Lower leg skin (tissue), 3 donors: ENCODE measurements around the gene DNAJA2.

Experiments used
- POLR2A ChIP-seq, 2 donors: fragments of 450-650 bp; IDR thresholded peaks; one replicate each; pipeline ENCODE4 v1.6.1; 2016 to 2017; ENCODE audit warnings: antibody characterized with exemption in 2 of 2, mild to moderate bottlenecking in 1 of 2, moderate library complexity in 1 of 2
- TF ChIP-seq, protein P1 (sequence below), 3 donors: fragments of 450-650 bp; IDR thresholded peaks; one replicate each; pipeline ENCODE4 v1.5.1; 2016; ENCODE audit warnings: antibody characterized with exemption in 3 of 3, mild to moderate bottlenecking in 3 of 3, moderate library complexity in 2 of 3

- TF ChIP-seq, protein P1, sequence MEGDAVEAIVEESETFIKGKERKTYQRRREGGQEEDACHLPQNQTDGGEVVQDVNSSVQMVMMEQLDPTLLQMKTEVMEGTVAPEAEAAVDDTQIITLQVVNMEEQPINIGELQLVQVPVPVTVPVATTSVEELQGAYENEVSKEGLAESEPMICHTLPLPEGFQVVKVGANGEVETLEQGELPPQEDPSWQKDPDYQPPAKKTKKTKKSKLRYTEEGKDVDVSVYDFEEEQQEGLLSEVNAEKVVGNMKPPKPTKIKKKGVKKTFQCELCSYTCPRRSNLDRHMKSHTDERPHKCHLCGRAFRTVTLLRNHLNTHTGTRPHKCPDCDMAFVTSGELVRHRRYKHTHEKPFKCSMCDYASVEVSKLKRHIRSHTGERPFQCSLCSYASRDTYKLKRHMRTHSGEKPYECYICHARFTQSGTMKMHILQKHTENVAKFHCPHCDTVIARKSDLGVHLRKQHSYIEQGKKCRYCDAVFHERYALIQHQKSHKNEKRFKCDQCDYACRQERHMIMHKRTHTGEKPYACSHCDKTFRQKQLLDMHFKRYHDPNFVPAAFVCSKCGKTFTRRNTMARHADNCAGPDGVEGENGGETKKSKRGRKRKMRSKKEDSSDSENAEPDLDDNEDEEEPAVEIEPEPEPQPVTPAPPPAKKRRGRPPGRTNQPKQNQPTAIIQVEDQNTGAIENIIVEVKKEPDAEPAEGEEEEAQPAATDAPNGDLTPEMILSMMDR (IDR thresholded peaks at IDR 0.05) = no peak
- TF ChIP-seq POLR2A (IDR thresholded peaks at IDR 0.05) = no peak
Observed at GRCh38 chr16:46916980-46917379, 56.5 kb downstream of the DNAJA2 start.
